GM12801 (cell line): ENCODE measurements around the gene SYNE2.

ENCODE experiments used
- CTCF ChIP-seq: IDR thresholded peaks from one replicate; pipeline ENCODE4 v1.5.1; 2011; ENCODE audit warnings: control low read depth; ENCODE audit not compliant: insufficient read length; ENCODE audit errors: extremely low read depth

The SYNE2 gene

GRCh38 chr14:64008016-64008415 lies 155.2 kb downstream of the SYNE2 start:
- TF ChIP-seq CTCF: no peak

GRCh38 chr14:64012003-64012402 lies 159.2 kb downstream of the SYNE2 start:
- TF ChIP-seq CTCF: no peak

GRCh38 chr14:64012720-64013119 lies 159.9 kb downstream of the SYNE2 start:
- no peak for TF ChIP-seq CTCF

GRCh38 chr14:64025479-64025878 lies 172.7 kb downstream of the SYNE2 start:
- TF ChIP-seq CTCF: no peak

GRCh38 chr14:64026600-64026999 lies 173.8 kb downstream of the SYNE2 start:
- TF ChIP-seq CTCF: no peak

GRCh38 chr14:64035143-64035542 lies 182.3 kb downstream of the SYNE2 start:
- TF ChIP-seq CTCF: no peak

GRCh38 chr14:64038841-64039542 lies 186.2 kb downstream of the SYNE2 start:
- TF ChIP-seq CTCF: no peak
